ENCODE data around the gene SEMA5B. TPM values are rescaled to one million over a fixed set of nuclear protein-coding genes. Genes with fewer than 3 reads are reported as not detected.

Gene SEMA5B
- total and polyA plus RNA-seq, 2 donors (not counting 3 experiments of a cell fraction or from before 2014, with no cell fraction given), result 0.07 TPM; not detected in 1

DNA sequence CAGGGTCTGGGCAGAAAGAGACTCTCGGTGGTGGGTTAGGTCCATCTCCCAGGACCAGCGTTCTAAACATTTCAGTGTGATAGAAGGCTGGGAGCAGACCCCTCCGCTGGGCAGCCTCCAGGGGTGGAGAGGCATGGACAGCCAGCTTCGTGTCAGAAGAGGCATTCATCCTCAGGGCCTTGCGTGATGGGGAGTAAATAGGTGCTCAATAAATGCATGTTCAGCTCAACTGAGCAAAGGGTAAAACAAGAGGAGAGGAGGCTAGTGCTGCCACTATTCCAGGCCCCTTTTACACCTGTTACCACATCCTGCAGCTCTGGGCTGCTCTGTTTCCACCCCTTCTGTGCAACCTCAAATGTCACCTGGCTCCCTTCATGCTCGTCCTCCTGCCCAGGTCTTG lies 49.0 kb downstream of the SEMA5B start:
- Histone ChIP-seq H3K9me3 (replicated peaks; ENCODE audit: control insufficient read depth, insufficient read depth, low read length) (no peaks in the 10 kb centered on the region), H3K4me2 (ENCODE audit: insufficient read depth, low read length) (no peak overlapping the region), H4K20me1 (replicated peaks; ENCODE audit: control insufficient read depth, extremely low read depth, insufficient read depth, low read length) (no peaks in the 10 kb centered on the region), H3K27ac (ENCODE audit: insufficient read depth, low read depth, low read length) (no peak overlapping the region), H3K27me3 (ENCODE audit: control insufficient read depth in 2 of 2, insufficient read depth in 2 of 2, low read length in 2 of 2) (peaks cover 0 to 4% of the 10 kb centered on the region in 2 experiments), H2AFZ (ENCODE audit: low read depth, low read length) (no peak overlapping the region), H3K79me2 (ENCODE audit: control insufficient read depth, insufficient read depth, low read length) (no peaks in the 10 kb centered on the region), H3K4me1 (ENCODE audit: control insufficient read depth, extremely low read depth, insufficient read depth, low read length) (no peaks in the 10 kb centered on the region), H3K9ac (replicated peaks; ENCODE audit: extremely low read depth, insufficient read depth, low read length) (no peak overlapping the region), H3K36me3 (ENCODE audit: control insufficient read depth in 2 of 2, extremely low read depth in 1 of 2, insufficient read depth in 2 of 2, low read length in 2 of 2) (no peaks in the 10 kb centered on the region), H3K9me1 (replicated peaks; ENCODE audit: control insufficient read depth, extremely low read depth, insufficient read depth, low read length) (no peaks in the 10 kb centered on the region), H3K4me3 (replicated peaks in 1 of 3; ENCODE audit: insufficient read depth in 1 of 3, low read depth in 1 of 3, low read length in 3 of 3) (no peak overlapping the region)
- ChIA-PET POLR2A (interaction anchor here (0.6 kb wide), 1 partner anchor 32 kb away, joined by 3 read pairs; no protein-coding TSS in a partner anchor), CTCF (interaction anchor here (0.9 kb wide), 1 partner anchor 10 kb away, joined by 3 read pairs; no protein-coding TSS in a partner anchor)
- DNase-seq (ENCODE audit: low read depth, low spot score) (no peak), FAIRE-seq (no peak)
- dilution Hi-C loops (cut with MboI; ENCODE audit: extremely low pct_ligation_motif_present, low sequenced_read_pairs) (no loop called here), intact Hi-C loops (cut with micrococcal nuclease) (no loop called here)
- no peak for TF ChIP-seq POLR2A (IDR thresholded peaks at IDR 0.05; ENCODE audit: low read depth, low read length)
- no TSS peak for BruUV-seq (replicated peaks)

GRCh38 chr3:122977746-122978466 lies 49.7 kb downstream of the SEMA5B start:
- CTCF ChIA-PET, result interaction anchor here (0.9 kb wide), 1 partner anchor 10 kb away, joined by 3 read pairs; no protein-coding TSS in a partner anchor
- no peaks in the 10 kb centered on the region for H3K4me1 ChIP-seq (ENCODE audit: control insufficient read depth, extremely low read depth, insufficient read depth, low read length)
- DNase-seq (ENCODE audit: low read depth, low spot score) (no peak), FAIRE-seq (no peak)
- H4K20me1 ChIP-seq (replicated peaks; ENCODE audit: control insufficient read depth, extremely low read depth, insufficient read depth, low read length), result no peaks in the 10 kb centered on the region
- no peak overlapping the region for H3K4me2 ChIP-seq (ENCODE audit: insufficient read depth, low read length)
- intact Hi-C loops (cut with micrococcal nuclease), result no loop called here
- no peak overlapping the region for H2AFZ ChIP-seq (ENCODE audit: low read depth, low read length)
- H3K27me3 ChIP-seq (ENCODE audit: control insufficient read depth in 2 of 2, insufficient read depth in 2 of 2, low read length in 2 of 2), result peaks cover 0 to 2% of the 10 kb centered on the region in 2 experiments
- no peaks in the 10 kb centered on the region for H3K9me1 ChIP-seq (replicated peaks; ENCODE audit: control insufficient read depth, extremely low read depth, insufficient read depth, low read length)
- BruUV-seq (replicated peaks), result no TSS peak
- dilution Hi-C loops (cut with MboI; ENCODE audit: extremely low pct_ligation_motif_present, low sequenced_read_pairs), result no loop called here
- no peak for TF ChIP-seq MYC (IDR thresholded peaks at IDR 0.05; ENCODE audit: low read depth, low read length)
- H3K27ac ChIP-seq (ENCODE audit: insufficient read depth, low read depth, low read length), result no peak overlapping the region
- H3K4me3 ChIP-seq (replicated peaks in 1 of 3; ENCODE audit: insufficient read depth in 1 of 3, low read depth in 1 of 3, low read length in 3 of 3), result no peak overlapping the region
- H3K9ac ChIP-seq (replicated peaks; ENCODE audit: extremely low read depth, insufficient read depth, low read length), result no peak overlapping the region
- no peaks in the 10 kb centered on the region for H3K79me2 ChIP-seq (ENCODE audit: control insufficient read depth, insufficient read depth, low read length)
- H3K36me3 ChIP-seq (ENCODE audit: control insufficient read depth in 2 of 2, extremely low read depth in 1 of 2, insufficient read depth in 2 of 2, low read length in 2 of 2), result no peaks in the 10 kb centered on the region
- POLR2A ChIA-PET, result interaction anchor here (0.6 kb wide), 1 partner anchor 31 kb away, joined by 3 read pairs; no protein-coding TSS in a partner anchor
- no peaks in the 10 kb centered on the region for H3K9me3 ChIP-seq (replicated peaks; ENCODE audit: control insufficient read depth, insufficient read depth, low read length)

All from endothelial cell of umbilical vein (primary cell).